HG02970 (cell line): ENCODE measurements around the gene EXO1.
"Not testable (repeated sequence)": the region's sequence is repeated elsewhere in the genome, so short reads cannot be mapped to it uniquely, and the experiment has no call there.

Experiments
- ATAC-seq: cut with Tn5 transposase; IDR thresholded peaks from one replicate; pipeline ENCODE4 v1.9.1; 2021; ENCODE audit warnings: mild to moderate bottlenecking, moderate library complexity, moderate number of reproducible peaks; ENCODE audit not compliant: unreplicated experiment, low FRiP score

The EXO1 gene

DNA sequence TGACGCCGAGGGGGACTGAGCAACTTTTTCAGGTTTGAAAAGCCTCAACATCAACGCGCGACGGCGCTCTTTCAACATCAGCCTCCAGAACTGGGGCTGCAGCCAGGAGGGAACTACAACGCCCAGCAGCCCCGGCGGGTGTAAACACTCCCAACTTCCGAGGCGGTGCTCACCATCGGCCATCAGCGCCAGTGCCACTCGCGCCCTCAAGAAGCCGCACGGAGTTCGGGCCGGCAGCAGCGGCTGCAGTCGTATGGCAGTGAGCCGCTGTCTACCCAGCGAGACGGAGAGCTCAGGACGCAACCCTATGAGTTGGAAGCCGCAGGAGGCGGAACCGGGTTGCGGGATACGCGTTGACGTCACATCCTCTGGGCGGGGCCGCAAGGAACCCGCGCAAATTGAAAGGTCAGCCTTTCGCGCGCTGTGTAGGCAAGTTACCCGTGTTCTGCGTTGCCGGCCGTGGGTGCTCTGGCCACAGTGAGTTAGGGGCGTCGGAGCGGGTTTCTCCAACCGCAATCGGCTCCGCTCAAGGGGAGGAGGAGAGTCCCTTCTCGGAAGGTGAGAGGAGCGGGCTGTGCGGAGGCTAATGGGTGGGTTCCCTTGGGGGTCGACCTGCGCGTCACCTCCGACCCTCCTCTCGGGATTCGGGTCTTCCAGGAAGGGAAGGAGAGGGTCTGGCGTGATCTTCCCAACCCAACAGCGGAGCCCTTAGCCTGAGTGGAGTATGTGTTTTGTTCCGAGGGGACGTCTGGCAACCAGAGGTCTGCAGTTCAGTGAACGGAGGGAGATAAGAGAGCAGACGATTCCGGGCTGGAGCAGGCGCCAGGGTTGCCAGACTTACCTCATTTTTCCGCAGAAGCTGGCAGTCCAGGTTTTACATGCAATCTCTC, at the start of gene EXO1:
Gene EXO1, plus strand, starts transcription at position 409 of the 890 bp plus-strand sequence. CDS start 2,222 bp downstream, outside the sequence.
- ATAC-seq, result peak; percentile 99

DNA sequence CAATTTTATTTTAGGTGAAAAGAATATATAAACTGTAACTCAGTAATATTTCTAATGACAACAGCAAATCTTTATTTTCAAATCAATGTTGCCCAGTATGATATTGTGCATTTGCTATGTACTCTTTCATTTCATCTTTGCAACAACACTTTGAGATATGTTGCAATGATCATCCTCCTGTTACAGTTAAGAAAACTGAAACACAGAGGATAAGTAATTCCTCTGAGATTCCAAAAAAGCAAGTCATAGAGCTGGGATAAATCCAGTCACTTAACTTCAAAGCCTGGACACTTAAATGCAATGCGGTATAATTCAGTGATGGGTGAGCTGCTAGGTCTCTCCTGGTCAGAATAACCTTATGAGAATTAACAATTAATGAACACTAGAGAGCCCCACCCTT, 48.6 kb upstream of the EXO1 start:
- ATAC-seq, result no peak

DNA sequence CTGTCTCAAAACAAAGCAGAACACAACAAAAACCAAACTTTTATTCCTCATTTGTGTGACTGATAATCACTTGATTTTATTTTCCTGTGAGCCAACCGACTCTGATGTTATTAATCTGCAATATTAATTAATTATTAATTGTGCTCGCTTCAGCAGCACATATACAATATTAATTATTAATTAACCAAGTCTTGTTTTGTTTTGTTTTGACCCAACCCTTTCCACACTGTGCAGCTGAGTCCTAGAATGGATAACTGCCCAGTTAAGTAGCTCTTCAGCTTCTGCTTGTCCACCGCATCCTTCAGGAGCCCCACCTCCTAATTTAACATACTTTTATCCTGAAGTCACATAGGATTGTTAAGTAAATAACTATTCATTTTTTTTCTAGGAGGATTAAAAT, 47.4 kb upstream of the EXO1 start:
- no peak for ATAC-seq

DNA sequence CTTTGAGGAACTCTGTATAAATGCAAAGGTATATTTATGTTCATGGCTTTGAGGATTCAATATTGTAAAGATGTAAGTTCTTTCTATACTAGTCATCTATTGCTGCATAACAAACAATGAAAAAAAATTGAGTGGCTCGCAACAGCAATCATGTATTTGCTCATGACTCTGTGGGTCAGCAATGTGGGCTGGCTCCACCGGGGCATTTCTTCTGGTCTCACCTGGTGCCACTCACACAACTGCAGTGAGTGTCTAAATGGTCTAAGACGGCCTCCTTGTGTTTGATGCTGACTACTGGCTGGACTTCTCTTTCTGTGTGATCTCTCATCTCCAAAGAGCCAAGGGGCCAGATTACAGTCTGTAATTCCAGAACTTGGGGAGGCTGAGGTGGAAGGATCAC, 45.1 kb upstream of the EXO1 start:
- ATAC-seq, result no peak

DNA sequence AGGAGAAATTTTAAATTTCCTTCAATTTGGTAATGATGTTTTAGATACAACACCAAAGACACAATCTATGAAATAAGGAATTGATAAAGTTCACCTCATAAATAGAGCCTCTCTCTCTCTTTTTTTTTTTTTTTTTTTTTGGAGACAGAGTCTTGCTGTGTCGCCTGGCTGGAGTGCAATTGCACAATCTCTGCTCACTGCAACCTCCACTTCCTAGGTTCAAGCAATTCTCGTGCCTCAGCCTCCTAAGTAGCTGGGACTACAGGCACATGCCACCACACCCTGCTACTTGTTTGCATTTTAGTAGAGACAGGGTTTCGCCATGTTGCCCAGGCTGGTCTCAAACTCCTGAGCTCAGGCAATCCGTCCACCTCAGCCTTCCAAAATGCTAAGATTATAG, 43.3 kb upstream of the EXO1 start:
- ATAC-seq, result not testable (repeated sequence)

DNA sequence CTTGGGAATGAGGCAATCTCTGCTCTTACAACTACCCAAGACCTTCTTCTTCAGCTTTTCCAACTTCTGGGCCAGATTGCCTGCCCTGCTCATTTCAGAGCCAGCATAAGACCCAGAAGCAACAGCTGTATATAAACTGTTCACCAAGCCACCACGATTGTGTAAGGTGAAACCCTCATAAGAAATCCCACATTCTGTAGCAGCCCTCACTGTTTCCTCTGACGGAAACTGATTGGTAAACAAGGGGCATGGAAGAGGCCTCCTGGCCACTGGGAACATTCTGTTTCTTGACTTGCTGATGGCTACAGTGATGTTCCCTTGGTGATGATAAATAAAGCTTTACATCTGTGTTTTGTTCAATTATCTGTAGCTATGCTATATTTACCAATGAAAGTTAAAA, 39.7 kb upstream of the EXO1 start:
- ATAC-seq, result no peak

DNA sequence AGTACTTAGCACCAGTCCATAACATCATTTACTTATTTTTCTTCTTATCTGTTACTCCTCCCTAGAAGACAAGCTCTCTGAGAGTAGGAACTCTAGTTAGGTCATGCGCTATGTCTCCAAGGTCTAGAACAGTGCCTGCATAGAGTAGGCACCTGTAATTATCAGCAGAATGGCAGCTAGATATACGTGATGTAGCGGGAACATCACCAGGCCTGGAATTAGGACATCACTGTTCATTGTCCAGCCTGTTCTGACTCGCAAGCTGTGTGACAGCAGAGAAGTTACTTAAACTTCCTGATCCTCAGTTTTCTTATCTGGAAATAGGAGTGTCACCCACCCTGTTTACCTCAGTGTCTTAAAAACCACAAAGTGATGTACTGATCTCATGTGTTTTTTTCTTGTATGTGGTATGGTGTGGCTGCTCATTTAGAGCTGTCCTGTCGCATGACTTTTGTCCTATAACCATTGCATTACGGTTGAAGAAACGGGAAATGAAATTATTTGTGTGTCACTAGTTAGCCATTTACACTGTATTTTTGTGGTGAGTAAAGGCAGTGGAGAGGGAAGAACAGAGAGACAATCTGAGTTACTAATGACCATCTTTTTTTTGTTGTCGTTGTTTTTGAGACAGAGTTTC, 37.1 kb upstream of the EXO1 start:
- ATAC-seq, result peak; percentile 85

DNA sequence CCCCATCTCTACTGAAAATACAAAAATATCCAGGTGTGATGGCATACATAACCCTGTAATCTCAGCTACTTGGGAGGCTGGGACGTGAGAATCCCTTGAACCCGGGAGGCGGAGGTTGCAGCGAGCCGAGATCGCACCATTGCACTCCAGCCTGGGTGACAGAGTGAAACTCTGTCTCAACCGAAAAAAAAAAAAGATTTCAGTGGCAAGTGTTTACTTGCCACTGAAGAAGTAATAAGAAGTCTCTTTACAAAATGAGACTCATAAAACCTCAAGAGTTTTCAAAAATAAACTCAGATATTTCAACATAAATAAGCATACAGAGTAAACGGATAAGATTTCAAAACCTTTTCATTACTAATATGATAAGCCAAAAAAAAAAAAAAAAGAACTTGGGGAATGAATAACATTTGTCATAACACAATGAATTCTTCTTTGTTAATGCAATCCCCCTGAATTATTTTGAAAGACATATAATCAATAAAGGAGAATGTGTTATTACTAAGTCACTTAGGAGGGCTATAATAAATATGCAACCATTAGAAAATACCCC, 34.2 kb upstream of the EXO1 start:
- ATAC-seq, result no peak

DNA sequence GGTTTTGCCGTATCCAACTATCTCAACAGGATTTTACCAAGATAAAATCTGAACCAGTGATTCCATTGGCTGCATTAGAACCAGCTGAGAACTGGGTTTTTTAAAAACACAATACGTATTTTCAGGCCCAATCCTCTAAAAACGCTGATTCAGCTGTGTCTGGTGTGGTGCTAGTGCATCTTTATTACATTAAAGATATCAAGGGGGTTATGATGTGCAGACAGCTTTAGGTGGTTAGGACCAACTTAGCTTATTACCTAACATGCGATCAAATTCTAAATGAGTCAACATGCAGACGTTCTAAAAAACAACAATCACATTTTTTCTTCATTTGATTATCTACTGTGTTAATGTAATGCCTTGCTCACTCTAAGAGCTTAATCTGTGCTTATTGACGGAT, 32.0 kb upstream of the EXO1 start:
- ATAC-seq, result no peak

DNA sequence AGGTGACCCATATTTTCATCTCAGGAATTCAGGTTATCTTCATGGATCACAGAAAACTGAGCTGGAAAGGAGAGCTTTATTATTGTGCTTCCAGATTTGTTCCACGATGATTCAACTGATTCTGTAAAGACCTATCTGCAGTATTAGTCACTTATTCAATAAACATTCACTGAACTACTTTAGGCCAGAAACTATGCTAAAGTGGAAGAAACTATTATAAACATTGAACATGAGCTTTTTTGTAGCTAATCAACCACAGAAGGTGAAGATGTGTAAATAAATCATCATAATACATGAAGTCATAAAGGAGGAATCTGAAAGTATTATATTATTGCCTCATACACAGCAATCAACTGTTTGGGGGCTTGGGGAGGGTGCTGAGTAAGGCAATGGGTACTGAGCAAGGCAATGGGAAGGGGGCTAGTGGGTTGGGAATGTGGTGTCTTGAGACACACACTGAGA, 30.6 kb upstream of the EXO1 start:
- ATAC-seq, result no peak

DNA sequence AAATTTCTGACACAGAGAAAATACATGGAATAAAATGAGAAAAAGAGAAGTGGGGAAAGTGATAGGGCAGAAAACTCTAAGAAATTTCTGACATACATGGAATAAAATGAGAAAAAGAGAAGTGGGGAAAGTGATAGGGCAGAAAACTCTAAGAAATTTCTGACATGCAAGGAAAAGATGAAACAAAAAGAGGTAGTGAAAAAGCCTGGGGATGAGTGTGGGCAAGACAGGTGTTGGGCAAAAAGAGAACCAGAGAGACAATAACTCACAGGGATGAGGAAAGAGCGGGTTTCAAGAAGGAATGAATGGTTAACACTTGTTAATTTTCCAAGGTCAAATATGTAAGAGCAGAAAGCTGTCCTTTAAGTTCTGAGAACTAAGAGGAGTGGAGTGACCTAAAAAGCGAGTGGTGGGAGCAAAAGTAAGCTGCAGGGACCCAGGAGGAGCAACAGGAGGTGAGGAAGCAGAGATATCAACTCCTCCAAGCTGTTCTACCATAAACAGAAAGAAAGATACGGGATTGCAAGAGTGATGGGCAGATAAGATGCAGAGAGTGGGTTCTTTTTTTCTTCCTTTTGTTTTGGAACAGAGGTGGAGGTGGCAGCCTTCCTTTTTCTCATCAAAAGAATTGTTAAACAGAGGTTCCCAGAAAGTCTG, 29.9 kb upstream of the EXO1 start:
- ATAC-seq, result no peak

DNA sequence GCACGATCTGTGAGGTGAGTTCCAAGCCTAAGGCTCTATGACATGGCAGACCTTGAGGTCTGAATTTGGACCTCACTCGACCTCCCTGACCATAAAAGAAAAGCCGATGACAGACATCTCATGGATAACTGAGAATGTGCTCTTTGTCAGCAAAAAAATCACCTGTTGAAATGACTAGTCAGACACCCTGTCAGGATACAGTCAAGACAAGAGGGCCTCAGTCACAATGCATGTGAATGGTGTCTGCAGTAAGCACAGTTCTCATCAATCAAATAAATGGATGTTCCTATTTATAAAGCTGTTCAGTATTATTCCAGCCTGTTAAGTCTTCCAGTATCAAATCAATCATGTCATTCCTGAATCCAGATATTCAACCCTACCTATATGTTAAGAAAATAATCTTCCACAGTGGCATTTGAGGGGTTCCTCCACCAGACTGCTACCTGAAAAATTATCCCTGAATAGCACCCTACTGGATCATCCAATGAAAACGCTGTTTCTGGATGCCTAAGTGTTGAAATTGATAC, 28.6 kb upstream of the EXO1 start:
- no peak for ATAC-seq

DNA sequence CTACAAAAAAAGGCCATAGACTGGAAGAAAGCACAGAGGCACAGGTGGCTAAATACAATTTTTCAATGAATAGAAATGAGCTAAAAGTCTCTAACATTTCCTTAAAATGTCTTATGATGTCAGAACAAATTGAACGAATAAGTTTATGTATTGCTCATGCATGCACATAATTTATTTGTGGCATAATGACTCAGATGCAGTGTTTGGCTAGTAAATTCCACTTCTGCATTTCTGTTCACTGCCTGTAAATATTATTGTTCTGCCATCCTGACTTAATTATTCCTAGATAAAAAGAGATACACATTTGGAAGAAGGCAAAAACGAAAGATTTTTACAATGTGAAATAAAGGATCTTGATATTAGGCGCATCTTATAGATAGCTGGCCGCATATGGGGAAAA, 26.6 kb upstream of the EXO1 start:
- no peak for ATAC-seq

DNA sequence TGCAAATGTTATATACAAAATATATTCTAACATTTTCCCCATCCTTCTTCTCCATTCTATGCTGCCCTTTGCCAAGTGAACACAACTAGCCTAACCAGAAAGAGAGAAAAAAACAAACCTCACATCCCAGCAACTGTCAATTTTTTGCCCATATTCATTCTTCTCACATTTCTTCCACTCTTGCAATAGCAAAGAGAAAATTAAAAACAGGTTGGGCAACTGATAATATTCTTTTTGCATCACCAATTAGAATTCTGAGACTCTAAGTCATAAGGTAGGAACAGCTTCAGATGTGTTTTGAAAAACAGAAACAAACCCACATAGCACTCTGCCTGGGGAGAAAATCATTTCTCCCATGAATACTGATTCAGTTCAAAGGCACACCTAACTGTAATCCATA, 25.2 kb upstream of the EXO1 start:
- ATAC-seq, result no peak

DNA sequence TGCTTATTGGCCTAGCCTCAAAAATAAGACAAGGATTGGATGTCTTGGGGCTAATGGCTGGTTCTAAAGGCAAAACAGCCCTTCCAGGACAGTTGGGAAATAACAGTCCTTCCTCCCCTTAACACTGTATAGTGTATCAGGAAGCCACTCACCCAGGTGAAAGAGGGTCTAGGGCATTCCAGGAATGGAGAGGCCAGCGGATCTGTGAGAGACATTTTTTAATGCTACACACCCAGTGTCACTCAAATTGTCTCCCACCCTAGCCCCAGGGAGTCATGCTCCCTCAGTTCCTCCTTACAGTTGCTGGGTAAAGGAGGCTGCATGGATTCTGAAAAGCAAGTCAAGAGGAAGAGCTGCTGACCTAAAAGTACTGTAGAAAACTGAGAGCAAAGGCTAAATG, 24.1 kb upstream of the EXO1 start:
- no peak for ATAC-seq

DNA sequence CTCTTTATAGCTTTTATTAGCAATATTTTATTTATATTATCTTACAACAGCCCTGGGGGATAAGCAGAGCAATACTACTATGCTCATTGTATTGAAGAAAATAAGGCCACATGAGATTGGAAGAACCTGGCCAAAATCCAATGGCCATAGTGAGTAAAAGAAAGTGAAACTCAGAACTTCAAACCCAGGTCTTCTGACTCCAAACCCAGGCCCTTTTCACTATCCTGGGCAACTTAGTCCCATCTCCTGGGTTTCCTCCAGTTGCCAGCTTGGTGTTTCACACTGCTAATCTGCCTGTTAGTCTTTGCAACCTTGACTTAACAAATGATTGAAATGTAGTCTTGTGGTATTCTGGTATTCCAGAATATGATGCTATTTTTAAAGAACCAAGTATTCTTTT, 22.4 kb upstream of the EXO1 start:
- ATAC-seq, result no peak

DNA sequence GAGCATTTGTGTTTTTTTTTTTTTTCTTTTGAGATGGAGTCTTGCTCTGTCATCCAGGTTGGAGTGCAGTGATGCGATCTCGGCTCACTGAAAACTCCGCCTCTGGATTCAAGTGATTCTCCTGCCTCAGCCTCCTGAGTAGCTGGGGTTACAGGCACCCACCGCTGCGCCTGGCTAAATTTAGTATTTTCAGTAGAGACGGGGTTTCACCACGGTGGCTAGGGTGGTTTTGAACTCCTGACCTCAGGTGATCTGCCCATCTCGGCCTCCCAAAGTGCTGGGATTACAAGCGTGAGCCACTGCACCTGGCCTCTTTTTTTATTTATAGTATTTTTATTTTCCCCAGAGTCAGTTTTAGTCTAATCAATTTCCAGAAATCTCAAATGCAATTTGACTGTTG, 21.4 kb upstream of the EXO1 start:
- ATAC-seq, result not testable (repeated sequence)

DNA sequence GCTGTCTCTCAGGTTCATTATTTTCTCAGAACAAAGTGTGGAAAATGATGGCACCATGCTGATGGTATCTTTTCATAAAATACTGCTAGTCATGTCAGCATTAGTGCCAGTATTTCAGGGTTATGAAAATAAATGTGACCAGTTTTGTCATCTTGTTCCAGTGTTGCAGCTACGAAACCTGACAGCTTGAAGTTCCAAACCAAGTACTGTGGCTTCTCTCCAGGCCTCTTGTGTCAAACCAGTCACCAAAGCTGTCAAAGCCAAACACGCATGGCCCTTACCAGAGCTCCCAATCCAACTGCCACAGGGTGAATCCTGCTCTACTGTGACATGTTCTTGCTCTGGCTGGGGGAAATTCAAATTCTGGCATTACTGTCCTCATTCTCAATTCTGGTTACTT, 20.7 kb upstream of the EXO1 start:
- ATAC-seq, result no peak

DNA sequence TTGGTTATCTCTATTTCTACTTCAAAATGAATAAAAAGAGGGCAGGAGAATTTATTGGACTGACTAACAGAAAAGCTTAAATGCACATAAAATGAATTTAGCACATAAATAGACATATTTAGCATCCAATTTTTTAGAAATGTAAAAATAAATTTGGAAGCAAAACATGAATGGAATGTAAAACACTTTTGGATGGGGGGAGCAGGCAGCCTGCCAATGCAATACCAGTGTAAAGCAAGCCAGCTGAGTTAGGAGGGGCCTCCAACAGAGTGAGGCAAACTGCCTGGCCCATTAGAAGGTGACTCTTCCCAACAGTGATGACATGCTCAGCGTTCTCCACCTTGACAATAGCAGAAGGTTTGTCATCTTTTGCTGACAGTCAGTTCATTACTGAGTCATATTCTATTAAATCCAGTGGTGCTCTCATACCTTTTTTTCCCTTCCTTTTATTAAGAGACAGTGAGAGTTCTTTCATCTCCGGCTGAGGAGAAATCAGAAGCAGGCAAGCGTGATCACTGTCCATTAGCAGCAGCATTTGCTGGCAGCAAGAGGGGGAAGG, 19.5 kb upstream of the EXO1 start:
- no peak for ATAC-seq

DNA sequence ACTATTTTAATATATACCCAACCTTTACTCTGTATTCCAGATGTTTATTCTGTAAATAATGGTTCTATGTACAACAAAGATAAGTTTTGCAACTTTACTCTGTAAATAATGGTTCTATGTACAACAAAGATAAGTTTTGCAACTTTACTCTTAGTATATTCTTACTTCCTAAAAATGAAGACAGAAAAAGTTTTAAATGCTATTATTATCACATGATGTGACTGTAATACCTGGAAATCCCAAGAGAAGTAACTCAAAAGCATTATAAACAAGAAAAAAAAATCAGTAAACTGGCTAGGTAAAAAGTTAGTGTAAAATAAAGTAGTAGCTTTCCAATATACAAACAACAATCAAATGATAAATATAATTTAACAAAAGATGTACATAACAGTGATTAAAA, 18.5 kb upstream of the EXO1 start:
- ATAC-seq, result no peak
